NCI-H510A (cell line): ENCODE data around the gene IGFBP5.
A peak's percentile ranks its signal among the peaks of the same experiment; 100 is the strongest.

ENCODE experiments used
- DNase-seq: peaks from one replicate; lab custom pipeline; 2025; lab: John Stamatoyannopoulos, UW

The IGFBP5 gene

GRCh38 chr2:216713691-216714336 lies 18.5 kb upstream of the IGFBP5 start:
- DNase-seq, result no peak

- no peak for DNase-seq
Measured at GRCh38 chr2:216711348-216711747, 16.0 kb upstream of the IGFBP5 start.

- DNase-seq, result no peak
Measured at GRCh38 chr2:216710551-216711301, 15.4 kb upstream of the IGFBP5 start.

GRCh38 chr2:216702756-216703155 lies 7.4 kb upstream of the IGFBP5 start:
- DNase-seq, result no peak

- DNase-seq, result no peak
Measured at GRCh38 chr2:216701544-216701943, 6.2 kb upstream of the IGFBP5 start.

- no peak for DNase-seq
Measured at GRCh38 chr2:216700781-216701180, 5.4 kb upstream of the IGFBP5 start.

GRCh38 chr2:216700088-216700567 lies 4.8 kb upstream of the IGFBP5 start:
- DNase-seq, result peak; percentile 49

GRCh38 chr2:216698895-216699294 lies 3.5 kb upstream of the IGFBP5 start:
- DNase-seq, result peak; percentile 64

- DNase-seq, result no peak
Measured at GRCh38 chr2:216698293-216698692, 2.9 kb upstream of the IGFBP5 start.

- DNase-seq, result no peak
Measured at GRCh38 chr2:216696751-216697560, 1.6 kb upstream of the IGFBP5 start.

- no peak for DNase-seq
Measured at GRCh38 chr2:216696321-216696720, 972 bp upstream of the IGFBP5 start.

- DNase-seq, result no peak
Measured at GRCh38 chr2:216694826-216695217, 527 bp downstream of the IGFBP5 start.

GRCh38 chr2:216694082-216694825 lies 1.1 kb downstream of the IGFBP5 start:
- DNase-seq, result peak; percentile 75

GRCh38 chr2:216693414-216694080 lies 1.8 kb downstream of the IGFBP5 start:
- no peak for DNase-seq

GRCh38 chr2:216692636-216693413 lies 2.5 kb downstream of the IGFBP5 start:
- peak; percentile 80 for DNase-seq

GRCh38 chr2:216690853-216691741 lies 4.3 kb downstream of the IGFBP5 start:
- DNase-seq, result peak; percentile 71

GRCh38 chr2:216690456-216690852 lies 4.9 kb downstream of the IGFBP5 start:
- no peak for DNase-seq

GRCh38 chr2:216689397-216689796 lies 6.0 kb downstream of the IGFBP5 start:
- no peak for DNase-seq

GRCh38 chr2:216688731-216689340 lies 6.5 kb downstream of the IGFBP5 start:
- no peak for DNase-seq
